Panc1 (cell line): ENCODE measurements around the gene ARHGEF39.

Experiments
- CTCF ChIP-seq: fragments of 450-650 bp; IDR thresholded peaks from 2 replicates; pipeline ENCODE4 v1.5.1; 2017; ENCODE audit warnings: mild to moderate bottlenecking
- POLR2AphosphoS5 ChIP-seq: IDR thresholded peaks from 2 replicates; pipeline ENCODE4 v1.6.1; 2012; ENCODE audit warnings: mild to moderate bottlenecking, low read depth, low read length, moderate library complexity
- REST ChIP-seq, 2 experiments: IDR thresholded peaks; 2 replicates each; pipeline ENCODE4 v1.6.1; 2011 to 2012; ENCODE audit warnings: low read depth in 2 of 2, control low read depth in 1 of 2, low read length in 1 of 2, mild to moderate bottlenecking in 1 of 2, moderate library complexity in 1 of 2; ENCODE audit not compliant: insufficient read depth in 1 of 2
- TCF7L2 ChIP-seq: IDR thresholded peaks from 2 replicates; pipeline ENCODE4 v1.6.1; 2011; ENCODE audit warnings: mild to moderate bottlenecking, low read depth, low read length, inconsistent platforms

- TF ChIP-seq CTCF (no peak), REST (IDR thresholded peaks at IDR 0.05; ENCODE audit: insufficient read depth in 1 of 2, low read depth in 2 of 2, low read length in 1 of 2) (no peak), POLR2AphosphoS5 (no peak), TCF7L2 (no peak)
Measured at GRCh38 chr9:35627575-35627974, 37.4 kb downstream of the ARHGEF39 start.
